ENCODE measurements around the gene NPBWR2.

NPBWR2 gene, protein sequence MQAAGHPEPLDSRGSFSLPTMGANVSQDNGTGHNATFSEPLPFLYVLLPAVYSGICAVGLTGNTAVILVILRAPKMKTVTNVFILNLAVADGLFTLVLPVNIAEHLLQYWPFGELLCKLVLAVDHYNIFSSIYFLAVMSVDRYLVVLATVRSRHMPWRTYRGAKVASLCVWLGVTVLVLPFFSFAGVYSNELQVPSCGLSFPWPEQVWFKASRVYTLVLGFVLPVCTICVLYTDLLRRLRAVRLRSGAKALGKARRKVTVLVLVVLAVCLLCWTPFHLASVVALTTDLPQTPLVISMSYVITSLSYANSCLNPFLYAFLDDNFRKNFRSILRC

DNA sequence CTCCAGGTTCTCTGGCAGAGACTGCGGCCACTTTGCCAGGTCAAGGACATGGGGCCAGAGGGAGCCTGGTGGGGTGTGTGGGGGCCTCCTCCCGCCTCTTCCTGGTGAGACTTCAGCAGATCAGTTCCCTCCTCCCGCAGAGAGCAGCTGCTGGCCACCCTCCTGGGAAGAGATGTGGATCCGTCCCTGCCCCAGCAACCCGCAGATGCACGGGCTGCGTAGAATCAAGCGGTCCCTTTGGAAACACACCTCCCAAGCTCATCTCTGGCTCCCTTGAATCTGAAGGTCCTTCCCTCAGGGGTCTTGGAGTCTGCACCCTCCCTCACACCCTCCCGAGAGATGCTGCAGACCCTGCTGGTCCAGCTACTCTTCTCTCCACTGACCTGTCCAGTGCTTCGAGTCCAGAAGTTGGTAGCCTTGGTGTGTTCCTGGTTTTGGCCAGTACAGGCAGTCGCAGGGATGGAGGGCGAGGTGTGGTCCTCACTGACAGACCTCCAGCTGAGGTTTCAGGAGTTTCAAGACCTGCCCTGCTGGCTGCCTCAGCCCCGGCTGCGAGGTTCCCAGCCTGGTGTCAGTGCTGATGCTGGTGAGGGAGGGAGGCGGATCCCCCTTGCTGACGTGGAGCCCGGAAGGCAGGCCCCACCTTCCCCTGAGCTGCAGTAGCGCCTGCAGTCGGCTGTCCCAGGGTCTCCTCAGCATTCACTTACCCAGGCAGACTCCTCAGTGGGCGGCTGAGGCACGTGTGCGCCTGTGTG lies at the start of gene NPBWR2:
Gene NPBWR2 (minus strand): TSS at position 585 of the 755 bp plus-strand sequence. CDS start 734 bp downstream, outside the sequence.
- DNase-seq: no peak

DNA sequence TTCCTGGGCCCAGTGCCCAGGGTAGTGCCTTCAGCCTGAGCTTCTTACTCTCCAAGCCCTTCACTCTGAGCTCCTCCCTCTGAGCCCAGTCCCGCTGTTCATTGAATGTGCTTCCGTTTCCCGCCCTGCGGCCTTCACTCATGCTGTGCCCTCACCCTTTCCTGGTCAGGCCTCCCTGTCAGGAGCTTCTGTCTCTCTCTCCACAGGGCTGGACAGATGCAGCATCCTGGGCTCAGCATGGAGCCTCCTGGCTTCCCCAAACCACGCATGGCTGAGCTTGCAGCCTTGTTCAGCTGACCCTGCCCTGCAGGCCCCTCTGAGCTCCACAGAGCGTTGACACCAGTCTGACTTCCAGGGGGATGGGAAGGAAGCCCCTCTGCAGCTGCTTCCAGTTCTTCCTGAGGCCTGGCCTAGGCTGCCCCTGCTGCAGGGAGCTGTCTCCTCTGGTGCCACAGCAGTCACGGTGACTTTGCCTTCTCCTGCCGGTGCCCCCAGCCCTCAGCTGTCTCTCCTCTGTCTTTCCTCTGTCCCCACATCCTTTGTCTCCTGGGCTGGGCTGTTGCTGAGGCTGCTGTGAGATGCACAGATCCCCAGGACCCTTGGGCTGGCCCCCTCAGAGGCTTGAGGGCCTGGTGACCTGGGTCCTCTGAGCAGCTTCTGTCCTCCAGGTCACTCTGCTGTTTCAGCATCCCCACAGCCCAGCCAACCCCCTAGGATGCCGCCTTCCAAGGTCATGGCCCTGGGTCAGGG lies 48.9 kb upstream of the NPBWR2 start:
- no peak for DNase-seq

DNA sequence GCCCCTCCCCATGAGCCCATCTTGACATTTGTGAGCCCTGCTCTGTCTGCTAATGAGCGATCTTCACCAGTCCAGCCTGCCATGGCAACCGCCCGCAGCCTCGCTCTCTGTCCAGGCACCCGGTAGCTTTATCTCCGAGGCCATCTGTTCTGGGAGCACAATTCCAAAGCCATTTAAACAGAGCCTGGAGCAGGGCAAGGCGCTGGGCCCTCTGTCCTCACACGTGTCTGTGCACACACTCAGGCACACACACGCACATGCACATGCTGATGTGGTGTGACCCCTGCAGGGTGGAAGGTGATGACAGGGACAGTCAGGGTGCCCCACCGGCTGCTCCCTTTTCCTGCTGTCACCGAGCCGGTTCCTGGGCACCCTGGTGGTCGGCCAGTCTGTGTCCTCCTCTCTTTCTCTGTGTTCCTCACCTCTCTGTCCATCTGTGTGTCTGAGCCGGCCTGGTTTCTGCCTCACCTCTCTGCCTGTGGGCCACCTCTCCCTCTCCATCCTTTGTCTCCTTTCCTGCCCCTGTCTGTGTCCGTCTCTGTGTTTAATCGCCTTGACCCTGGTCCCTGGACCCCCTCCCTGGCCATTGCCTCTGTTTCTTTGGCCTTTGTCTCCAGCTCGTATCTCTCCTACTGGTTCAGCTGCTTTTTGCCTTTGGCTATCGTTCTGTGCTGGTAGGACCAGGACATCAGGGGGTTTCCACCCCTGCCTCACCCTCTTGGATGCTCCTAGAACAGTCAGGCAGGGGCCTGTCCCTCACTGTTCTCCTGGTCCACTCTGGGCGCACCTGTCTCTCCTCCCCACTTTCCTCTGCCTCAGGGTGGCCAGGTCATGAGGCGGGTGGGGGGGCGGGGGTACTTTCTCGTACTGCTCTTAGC lies 48.1 kb upstream of the NPBWR2 start:
- DNase-seq: no peak

DNA sequence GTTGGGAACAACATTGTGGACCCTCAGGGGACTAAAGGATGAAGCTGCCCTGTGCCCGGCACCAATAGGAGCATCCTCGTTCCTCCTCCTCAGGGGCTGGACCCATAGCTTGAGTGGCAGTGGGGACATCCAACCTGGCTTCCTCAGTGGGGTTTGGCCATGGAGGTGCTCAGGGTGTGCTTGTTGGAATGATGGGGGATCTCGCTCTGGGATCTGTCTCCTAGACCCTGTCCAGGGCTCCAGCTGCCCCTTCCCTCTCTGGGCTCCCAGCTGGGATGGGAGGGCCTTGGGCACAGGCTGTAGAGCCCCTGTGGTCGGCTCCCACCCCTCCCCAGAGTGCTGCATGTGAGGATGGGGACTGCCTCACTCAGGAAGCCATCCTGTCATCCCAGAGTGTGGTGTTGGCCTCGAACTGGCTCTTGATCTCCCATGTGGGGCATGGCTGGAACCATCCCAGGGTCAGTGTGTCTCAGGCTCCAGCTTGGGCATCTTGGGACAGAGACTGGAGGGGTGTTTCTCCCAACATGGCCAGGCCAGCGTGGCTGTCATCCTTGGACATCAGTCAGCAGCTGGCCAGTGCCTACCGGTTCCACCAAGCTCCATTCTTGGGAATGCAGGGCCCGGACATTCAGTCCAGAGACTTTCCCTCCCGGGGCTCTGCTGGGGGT lies 47.4 kb upstream of the NPBWR2 start:
- no peak for DNase-seq

DNA sequence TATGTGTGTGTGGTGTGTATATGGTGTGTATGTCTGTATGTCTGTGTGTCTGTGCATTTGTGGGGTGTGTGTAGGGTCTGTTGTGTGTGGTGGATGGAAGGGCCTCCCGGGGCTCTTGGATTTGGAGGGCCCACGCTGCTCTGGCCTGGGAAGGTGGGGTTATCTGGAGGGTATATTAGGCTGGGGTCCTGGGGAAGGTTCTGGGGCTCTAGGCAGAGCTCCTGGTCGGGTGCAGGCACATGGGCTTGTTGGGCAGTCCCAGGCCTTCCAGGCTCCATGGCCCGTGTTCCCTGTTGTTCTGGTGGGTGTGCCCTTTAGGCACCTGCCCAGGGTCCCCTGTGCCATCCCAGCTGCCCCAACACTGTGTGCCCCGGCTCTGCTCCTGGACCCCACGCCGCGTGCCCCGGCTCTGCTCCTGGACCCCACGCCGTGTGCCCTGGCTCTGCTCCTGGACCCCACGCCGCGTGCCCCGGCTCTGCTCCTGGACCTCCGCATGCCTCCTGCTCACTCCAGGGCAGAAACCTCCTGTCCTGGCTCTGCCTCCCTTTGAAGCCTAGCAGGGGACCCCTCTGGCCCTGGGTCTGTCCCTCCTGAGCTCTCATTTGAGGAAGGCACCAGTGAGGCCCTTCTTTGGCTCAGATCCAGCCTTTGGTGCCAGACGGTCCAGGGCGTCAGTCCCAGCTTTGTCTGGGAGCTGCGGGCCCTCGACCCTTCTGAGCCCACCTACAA lies 46.7 kb upstream of the NPBWR2 start:
- DNase-seq: no peak

DNA sequence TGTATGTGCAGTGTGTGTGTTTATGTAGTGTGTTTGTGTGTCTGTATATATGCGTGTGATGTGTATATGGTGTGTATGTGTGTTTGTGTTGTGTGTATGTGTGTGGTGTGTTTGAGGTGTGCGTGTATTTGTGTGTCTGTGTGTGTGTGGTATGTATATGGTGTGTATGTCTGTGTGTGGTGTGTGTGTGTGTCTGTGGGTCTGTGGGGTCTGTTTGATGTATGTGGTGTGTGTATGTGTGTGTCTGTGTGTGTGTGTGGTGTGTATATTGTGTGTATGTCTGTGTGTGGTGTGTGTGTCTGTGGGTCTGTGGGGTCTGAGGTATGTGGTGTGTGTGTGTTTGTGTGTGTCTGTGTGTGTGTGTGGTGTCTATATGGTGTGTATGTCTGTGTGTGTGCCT lies 46.0 kb upstream of the NPBWR2 start:
- no peak for DNase-seq

DNA sequence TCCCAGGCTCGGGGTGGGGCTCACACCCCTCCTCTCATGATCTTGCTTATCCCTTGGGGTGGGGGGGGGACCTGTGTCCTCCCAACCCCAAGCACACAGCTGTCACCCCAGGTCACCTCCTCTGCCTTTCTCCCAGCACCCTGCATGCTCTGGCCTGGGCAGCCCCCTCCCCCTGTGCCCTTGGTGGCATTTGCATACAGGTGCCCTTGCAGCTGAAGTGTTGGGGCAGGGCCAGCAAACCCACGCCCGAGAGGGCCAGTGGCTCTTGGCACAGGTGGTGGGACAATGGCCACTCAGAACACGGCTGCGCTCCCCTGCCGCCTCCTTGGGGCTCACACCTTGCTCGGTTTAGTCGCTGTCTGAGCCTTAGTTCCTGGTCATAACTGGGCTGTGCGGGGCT lies 45.5 kb upstream of the NPBWR2 start:
- no peak for DNase-seq

DNA sequence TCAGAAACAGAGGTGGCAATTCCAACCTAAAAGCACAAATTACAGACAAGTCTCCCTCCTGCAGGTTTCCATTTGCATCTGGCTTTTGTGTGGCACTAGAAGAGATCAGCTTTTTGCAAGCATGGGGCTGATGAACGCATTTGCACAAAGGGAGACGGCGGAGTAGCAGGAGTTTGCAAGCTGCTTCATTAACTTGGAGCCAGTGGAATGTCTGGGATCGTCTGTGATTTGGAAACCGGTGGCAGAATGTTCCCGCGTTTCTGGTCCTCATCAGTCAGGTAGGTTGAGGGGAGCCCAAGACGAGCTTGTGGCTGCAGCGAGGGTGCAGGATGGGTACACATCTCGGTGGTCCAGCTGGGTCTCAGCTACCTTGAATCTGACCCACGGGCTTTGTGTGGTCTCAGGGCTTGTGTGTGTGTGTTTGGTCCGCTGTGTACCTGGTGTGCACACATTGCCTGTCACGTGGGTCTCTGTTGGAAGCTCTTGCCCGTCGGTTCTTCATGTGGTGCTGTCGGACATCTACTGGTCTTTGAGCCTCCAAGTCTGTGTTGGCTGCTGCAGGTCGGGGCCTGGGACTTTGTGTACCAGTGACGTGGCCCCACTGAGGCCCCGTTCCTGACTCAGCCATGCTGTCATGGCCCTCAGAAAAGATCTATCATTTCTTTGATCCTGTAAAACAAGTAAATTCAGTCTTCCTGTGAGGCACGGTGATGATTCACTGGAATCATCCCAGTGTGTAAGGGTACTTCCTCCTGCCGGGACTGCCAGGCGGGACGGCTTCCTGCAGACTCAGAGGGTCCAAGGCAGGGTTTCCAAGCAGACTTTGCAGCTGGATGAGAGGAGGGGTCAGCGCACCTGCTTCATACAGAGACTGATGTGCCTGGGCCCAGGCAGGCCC lies 44.5 kb upstream of the NPBWR2 start:
- DNase-seq: no peak

DNA sequence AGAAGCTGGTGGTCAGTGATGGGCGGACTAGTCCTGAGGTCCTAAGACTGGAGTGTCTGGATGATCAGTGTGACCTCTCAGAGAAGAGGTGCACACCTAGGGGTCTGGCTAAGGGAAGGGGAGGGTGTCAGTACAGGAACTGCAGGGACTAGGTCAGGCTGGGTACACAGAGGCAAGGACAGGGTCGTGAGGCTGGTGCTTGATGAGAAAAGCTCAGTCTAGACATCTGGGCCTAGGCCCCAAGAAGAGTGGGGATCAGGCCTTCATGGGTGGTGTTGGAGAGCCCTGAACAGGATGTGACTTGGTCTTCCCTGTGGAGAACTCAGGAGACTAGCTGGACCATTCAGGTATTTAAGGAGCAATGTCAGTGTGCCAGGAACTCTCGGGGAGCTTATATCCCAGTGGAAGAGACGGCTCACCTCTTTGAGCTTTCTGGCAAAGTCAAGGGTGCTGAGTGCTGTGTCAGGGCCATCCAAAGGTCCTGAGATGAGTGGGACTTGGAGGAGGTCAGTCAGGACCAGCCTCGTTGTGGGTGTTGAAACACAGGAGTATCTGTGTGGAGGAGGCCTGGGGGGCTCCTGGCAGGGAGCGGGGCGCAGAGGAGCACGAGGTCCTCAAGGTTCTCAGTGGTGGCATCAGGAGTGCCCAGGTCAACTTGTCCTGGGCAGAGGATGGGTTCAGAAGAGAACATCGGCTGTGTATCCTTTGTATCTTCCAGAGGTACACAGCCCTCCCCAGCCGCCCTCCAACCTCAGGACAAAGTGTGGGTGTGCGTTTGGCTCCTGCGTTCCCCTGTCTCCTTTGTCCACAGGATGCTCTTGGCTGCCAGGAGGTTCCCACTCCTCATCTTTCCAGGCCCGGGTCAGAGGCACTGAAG lies 43.6 kb upstream of the NPBWR2 start:
- DNase-seq: no peak

DNA sequence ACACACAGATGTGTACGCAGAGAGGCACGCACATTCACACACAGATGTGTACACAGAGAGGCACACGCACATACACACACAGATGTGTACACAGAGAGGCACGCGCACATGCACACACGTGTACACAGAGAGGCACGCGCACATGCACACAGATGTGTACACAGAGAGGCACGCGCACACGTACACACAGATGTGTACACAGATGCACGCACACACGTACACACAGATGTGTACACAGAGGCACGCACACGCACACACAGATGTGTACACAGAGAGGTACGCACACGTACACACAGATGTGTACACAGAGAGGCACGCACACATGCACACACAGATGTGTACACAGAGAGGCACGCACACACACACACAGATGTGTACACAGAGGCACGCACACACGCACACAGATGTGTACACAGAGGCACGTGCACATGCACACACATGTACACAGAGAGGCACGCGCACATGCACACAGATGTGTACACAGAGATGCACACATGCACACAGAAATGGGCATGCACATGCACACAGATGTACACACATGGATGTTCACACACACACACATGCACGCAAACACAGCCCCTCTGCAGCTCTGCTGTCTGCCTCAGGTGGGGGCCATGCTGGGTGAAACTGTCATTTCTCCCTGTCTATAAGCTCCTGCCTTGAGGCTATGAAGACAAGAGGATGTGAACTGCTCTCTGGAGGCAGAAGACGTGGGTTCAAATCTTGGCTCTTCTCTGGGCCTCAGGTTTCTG lies 42.6 kb upstream of the NPBWR2 start:
- no peak for DNase-seq

DNA sequence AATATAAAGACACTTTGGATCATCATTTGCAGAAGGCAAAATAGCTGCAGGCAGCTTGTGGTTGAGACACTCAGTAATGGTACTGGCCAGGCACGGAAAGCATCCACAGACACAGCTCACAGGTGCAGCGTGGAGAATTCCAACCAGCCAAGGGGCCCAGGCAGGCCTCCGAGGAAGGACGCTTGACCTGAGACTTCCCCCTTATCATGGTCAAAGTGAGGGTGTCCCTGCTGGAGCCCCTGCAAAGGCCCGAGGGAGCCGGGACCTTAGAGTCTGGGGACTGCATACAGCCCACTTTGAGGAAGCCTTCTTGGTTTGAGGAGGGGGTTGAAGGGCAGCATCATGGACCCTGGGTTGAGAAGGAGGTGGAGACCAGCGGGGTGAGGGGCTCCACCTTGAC lies 41.8 kb upstream of the NPBWR2 start:
- no peak for DNase-seq

DNA sequence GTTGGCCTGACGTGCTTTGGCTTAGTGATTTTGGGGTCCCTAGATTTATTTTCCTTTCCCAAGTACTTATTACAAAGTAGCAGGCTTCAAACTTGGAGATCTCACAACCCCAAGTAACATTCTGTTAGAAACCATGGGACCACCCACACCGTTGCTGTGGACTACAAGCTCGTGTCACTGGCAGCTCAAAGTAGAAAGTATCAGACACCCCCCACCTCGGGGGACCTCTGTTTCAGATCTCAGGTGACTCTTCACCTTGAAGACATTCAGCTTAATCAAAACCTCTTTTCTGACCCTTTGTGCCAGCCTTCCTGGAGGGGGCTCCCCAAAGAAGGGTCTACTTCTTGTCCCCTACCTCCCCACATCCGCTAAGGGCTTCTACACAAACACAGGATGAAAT lies 41.2 kb upstream of the NPBWR2 start:
- no peak for DNase-seq

DNA sequence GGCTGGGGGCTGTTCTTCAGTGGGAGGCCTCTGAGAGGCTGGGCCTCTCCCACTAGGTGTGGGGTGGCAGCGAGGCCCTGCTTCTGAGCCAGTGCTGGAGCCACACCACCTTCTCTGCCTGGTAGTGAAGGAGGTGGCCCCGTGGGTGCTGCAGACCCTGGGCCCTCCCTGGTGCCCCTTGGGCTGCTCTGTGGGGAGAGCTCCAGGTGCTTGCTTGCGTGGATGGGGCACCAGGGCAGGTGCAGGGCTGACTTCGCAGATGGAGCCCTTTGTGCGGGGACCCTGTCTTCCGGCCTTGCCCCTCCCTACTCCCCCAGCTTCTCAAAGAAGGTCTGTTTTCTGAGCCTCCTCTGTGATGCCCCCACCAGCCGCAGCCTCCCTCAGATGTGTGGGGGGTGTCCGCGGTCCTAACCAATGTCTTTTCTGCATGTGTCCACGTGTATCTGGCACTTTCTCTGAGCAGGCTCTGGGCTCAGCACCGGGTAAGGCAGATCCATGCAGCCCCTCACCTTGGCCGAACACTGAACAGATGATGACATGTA lies 39.6 kb upstream of the NPBWR2 start:
- no peak for DNase-seq

DNA sequence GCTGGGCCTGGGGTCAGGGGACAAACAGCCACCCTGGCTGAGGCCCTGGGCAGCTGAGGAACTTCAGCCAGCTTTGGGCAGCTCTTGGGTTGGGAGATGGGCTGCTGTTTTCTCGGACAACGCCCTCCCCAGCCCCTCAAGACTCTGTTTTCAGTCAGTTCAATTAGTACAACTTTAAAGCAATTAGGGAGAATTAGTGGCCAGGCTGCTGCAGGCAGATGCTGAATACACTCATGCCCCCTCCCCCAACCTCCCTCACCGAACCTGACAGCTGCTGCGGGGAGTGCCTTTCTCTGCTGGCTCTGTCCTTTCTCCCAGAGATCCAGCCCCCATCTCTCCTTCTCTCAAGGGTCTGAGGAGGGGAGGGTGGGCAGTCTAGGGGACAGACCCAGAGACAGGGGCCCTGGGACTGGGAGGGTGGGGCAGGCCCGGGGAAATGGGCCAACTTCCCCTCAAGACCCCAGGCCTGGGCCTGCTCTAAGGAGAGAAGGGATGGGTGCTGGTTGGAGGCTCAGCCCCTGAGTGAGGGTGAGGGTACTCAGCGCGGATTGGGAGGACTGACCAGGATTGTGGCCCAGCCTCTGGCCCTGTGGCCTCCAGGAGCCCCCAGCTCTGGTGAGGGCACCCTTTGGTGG lies 39.1 kb upstream of the NPBWR2 start:
- DNase-seq: no peak

DNA sequence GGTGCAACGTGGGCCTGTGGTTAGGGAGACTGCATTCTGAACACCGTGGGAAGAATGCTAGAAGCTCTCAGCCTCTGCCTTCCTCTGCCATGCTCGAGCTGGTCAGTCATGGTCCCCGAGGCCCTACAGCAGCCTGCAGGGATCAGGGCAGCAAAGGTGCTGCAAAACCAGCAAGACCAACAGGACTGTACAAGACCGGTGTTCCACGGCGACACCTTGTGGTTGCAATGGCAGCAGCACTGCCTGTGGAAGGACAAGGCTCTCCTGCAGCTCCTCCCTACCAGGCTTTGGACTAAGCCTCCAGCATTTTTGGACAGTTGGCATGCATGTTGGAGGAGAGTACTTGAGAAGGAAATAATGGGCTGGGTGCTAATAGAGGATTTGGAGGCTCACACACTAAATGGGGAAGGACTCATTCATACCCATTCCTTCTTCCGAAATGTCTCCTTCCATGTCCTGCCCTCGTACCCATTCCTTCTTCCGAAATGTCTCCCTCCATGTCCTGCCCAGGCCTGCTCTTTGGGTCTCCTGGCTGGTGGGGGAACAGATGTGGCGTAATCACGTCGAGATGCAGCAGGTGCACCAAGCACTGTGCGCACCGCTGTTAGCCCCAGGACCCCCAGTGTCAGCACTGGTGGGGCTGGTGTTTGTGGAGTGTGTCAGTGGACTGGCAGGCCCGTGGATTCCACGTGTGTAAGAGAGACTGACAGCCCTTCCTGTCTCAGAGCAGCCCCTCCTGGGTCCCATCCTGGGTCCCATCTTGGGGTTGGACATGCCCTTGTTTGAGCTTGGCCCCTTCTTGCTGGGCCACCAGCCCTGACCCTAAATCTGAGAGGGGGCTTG lies 38.3 kb upstream of the NPBWR2 start:
- peak; percentile 43 for DNase-seq

DNA sequence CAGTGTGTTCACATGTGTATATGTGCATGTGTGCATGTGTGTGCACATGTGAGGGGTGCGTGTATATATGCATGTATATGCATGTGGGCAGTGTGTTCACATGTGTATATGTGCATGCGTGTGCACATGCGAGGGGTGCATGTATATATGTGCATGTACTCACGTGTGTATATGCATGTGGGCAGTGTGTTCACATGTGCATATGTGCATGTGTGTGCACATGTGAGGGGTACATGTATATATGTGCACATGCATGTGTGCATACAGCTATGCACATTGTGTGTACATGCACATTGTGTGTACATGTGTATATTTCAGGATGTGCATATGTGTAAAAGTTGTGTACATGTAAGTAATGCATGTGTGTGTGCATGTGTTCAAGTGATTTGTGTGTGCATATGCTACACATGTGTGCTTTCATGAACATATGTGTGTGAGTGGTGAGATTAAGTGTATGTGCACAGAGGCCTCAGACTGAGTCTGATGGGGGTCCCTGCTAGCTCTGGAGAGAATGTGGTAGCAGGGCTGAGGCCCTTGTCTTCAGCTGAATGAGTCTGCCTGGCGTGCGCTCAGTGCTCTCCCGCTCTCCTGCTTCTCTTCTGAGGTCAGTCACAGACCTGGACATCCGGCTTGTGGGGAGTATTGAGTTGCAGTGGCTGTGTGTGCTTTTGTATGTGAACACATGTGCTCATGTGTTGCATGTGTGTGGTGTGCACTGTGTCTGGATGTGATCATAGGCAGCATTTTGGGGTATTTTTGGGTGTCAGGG lies 37.0 kb upstream of the NPBWR2 start:
- DNase-seq: no peak

All from stimulated activated CD4-positive, alpha-beta T cell treated with anti-CD3 and anti-CD28 coated beads, Interleukin-1b, Interleukin-23, amount 100 ng/mL, for 48 hours (primary cell).